Measurements from ENCODE around the gene SBSN. TPM values are rescaled to one million over a fixed set of nuclear protein-coding genes. Genes with fewer than 3 reads are reported as not detected.

SBSN gene
- total and polyA plus RNA-seq, 2 donors from 2014 or later, result not detected

GRCh38 chr19:35566738-35567137 is 38.6 kb upstream of the SBSN start:
- no peaks in the 10 kb centered on the region for H3K36me3 ChIP-seq (ENCODE audit: control insufficient read depth in 2 of 3, insufficient read depth in 3 of 3, low read length in 3 of 3)
- H3K4me3 ChIP-seq (ENCODE audit: low read length in 3 of 3), result no peak overlapping the region
- no peaks in the 10 kb centered on the region for H3K4me1 ChIP-seq (ENCODE audit: control insufficient read depth in 2 of 3, insufficient read depth in 2 of 3, low read depth in 1 of 3, low read length in 3 of 3)
- no peak overlapping the region for H3K9ac ChIP-seq (ENCODE audit: low read length in 3 of 3)
- no peaks in the 10 kb centered on the region for H3K9me3 ChIP-seq (ENCODE audit: control insufficient read depth in 2 of 3, insufficient read depth in 1 of 3, low read length in 3 of 3)
- no peaks in the 10 kb centered on the region for H3K27me3 ChIP-seq (ENCODE audit: control insufficient read depth, insufficient read depth, low read length)
- intact Hi-C loops (cut with DNase I), result no loop called here
- DNase-seq (no peak), FAIRE-seq (no peak)
- no peak for TF ChIP-seq CTCF (IDR thresholded peaks at IDR 0.05; ENCODE audit: borderline replicate concordance, extremely low read depth, insufficient read depth)
- no peak overlapping the region for H3K27ac ChIP-seq (ENCODE audit: low read depth in 2 of 2, low read length in 2 of 2)

GRCh38 chr19:35565016-35565856 is 37.1 kb upstream of the SBSN start:
- Histone ChIP-seq H3K27me3 (ENCODE audit: control insufficient read depth, insufficient read depth, low read length) (no peaks in the 10 kb centered on the region), H3K4me1 (ENCODE audit: control insufficient read depth in 2 of 3, insufficient read depth in 2 of 3, low read depth in 1 of 3, low read length in 3 of 3) (no peaks in the 10 kb centered on the region), H3K4me3 (ENCODE audit: low read length in 3 of 3) (no peak overlapping the region), H3K36me3 (ENCODE audit: control insufficient read depth in 2 of 3, insufficient read depth in 3 of 3, low read length in 3 of 3) (no peaks in the 10 kb centered on the region), H3K27ac (ENCODE audit: low read depth in 2 of 2, low read length in 2 of 2) (no peak overlapping the region), H3K9ac (ENCODE audit: low read length in 3 of 3) (no peak overlapping the region), H3K9me3 (ENCODE audit: control insufficient read depth in 2 of 3, insufficient read depth in 1 of 3, low read length in 3 of 3) (no peaks in the 10 kb centered on the region)
- DNase-seq (no peak), FAIRE-seq (no peak)
- intact Hi-C loops (cut with DNase I), result no loop called here
- TF ChIP-seq CTCF (IDR thresholded peaks at IDR 0.05; ENCODE audit: borderline replicate concordance, extremely low read depth, insufficient read depth), result no peak

- Histone ChIP-seq H3K9me3 (ENCODE audit: control insufficient read depth in 2 of 3, insufficient read depth in 1 of 3, low read length in 3 of 3) (no peaks in the 10 kb centered on the region), H3K9ac (ENCODE audit: low read length in 3 of 3) (no peak within 1 kb of the TSS), H3K27me3 (ENCODE audit: control insufficient read depth, insufficient read depth, low read length) (no peaks in the 10 kb centered on the region), H3K27ac (ENCODE audit: low read depth in 2 of 2, low read length in 2 of 2) (no peak within 1 kb of the TSS), H3K4me1 (ENCODE audit: control insufficient read depth in 2 of 3, insufficient read depth in 2 of 3, low read depth in 1 of 3, low read length in 3 of 3) (no peaks in the 10 kb centered on the region), H3K36me3 (ENCODE audit: control insufficient read depth in 2 of 3, insufficient read depth in 3 of 3, low read length in 3 of 3) (no peaks in the 10 kb centered on the region), H3K4me3 (ENCODE audit: low read length in 3 of 3) (no peak within 1 kb of the TSS)
- TF ChIP-seq CTCF (IDR thresholded peaks at IDR 0.05; ENCODE audit: borderline replicate concordance, extremely low read depth, insufficient read depth), result no peak
- DNase-seq, result peak in 2 of 5 donors; percentile 31 to 68
- intact Hi-C loops (cut with DNase I), result no loop called here
- no peak for FAIRE-seq
These were observed 35.2 kb upstream of the SBSN start, which contains the start of gene ATP4A for GRCh38 chr19:35563207-35563829. Gene ATP4A, minus strand, starts transcription at chr19:35563658. Its CDS starts 29 bp downstream, at chr19:35563629.
